HG03060 (cell line): Measurements from ENCODE around the gene ZDHHC11.
"Not testable (repeated sequence)": the region's sequence is repeated elsewhere in the genome, so short reads cannot be mapped to it uniquely, and the experiment has no call there.

ENCODE experiments used
- ATAC-seq: cut with Tn5 transposase; IDR thresholded peaks from one replicate; pipeline ENCODE4 v1.9.1; 2021; ENCODE audit warnings: low read depth, moderate number of reproducible peaks; ENCODE audit not compliant: unreplicated experiment

ZDHHC11 gene

DNA sequence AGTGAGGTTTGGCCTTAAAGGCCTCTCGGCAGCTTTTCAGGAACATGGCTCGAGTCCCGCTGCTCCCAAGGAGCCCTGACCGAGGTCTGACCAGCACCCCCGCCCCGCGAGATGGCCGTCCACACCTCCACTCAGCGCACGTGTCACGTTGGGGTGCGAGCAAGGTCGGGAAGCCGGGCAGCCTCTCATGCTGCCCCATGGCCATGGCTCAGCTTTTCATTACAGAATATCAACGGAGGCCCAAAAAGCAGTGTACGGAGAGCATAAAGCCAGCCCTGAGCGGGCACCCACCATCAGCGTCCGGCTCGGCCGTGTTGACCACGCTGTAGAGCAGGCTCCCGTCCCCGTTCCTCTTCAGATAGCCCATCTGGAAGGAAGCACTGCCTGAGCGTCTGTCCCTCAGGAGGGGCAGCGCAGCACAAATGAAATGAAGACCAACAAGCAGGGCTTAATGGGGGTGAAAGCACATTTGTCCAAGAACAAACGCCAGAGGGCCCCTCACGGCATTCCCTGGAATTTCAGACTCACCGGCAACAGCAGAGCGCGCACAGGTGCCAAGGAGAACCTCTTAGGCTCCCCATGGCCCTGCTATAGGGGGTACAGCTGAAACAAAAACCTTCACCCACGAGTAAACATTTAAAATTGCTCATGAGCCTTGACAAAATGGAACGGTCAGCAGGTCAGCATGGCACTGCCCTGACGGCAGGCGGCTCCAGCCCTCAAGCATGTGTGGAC lies 30.2 kb upstream of the ZDHHC11 start:
- no peak for ATAC-seq

GRCh38 chr5:878677-879076 lies 27.9 kb upstream of the ZDHHC11 start:
- ATAC-seq, result not testable (repeated sequence)

GRCh38 chr5:878125-878524 lies 27.3 kb upstream of the ZDHHC11 start:
- no peak for ATAC-seq

GRCh38 chr5:876398-877365 lies 25.9 kb upstream of the ZDHHC11 start:
- no peak for ATAC-seq

DNA sequence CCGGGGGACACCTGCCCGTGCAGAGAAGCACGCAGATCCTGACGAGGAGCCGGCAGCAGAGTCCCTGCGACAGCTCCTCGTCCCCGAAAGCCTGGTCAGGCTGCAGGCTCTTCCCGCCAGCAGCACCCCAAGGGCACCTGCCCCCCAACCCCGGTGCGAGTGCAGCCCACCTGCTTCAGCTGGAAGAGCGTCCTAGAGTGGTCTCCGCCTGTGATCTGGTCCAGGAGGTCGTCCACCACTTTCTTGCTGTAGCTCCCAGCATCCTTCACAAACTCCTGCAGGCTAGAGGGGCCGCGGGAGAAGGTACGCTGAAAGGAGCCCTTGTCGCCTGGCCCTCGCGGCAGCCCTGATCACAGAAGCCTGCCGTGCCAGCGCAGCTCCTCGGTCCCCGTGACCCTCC lies 25.1 kb upstream of the ZDHHC11 start:
- no peak for ATAC-seq

GRCh38 chr5:873328-873727 lies 22.5 kb upstream of the ZDHHC11 start:
- ATAC-seq, result no peak

DNA sequence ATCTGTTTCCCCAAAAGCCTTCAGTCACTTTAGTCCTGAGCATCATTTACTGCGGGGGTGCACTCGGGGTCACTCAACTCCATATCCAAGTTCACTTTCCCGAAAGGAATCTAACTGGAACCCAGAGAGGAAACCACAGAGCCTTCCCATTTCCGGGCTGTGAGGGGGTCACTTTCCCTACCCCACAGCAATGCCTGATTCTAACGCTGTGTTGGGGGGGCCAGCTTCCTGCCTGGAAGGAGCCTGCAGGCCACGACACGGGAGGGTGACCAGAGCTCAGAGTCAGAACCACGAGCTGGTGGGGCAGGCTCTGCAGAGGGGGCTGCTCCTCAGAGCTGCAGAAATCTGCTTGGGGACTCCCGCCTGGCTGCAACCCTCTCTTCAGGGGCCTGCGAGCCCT lies 21.5 kb upstream of the ZDHHC11 start:
- no peak for ATAC-seq

DNA sequence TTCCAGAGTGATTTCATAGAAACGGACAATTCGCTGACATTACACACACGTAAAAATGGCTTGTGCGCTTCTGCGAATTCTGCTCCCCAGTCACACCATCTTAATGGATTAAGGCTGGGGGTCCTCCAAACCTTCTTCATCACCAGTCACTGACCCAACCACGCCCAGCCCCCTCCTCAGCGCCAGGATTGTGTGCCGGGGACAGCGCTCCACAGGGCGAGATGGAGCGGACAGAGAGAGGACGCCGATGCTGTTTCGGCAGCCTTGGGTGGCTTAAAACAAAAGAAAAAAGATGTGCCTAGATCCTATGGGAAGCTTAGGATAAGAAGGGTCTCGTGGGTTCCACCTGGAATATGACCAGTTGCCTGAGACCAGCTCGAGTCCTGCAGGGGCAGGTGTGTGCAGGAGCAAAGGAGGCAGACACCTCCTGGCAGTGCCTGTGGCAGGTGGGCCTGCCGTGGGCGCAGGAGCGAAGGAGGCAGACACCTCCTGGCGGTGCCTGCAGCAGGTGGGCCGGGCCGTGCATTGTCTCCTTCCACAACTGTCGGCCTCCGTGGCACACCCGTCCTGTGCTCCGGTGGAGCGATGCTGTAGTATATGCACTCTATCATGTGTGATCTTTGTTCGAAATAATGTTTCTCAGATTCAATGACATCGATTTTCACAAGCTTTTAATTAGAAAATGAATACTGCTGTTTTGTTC lies 21.0 kb upstream of the ZDHHC11 start:
- no peak for ATAC-seq

DNA sequence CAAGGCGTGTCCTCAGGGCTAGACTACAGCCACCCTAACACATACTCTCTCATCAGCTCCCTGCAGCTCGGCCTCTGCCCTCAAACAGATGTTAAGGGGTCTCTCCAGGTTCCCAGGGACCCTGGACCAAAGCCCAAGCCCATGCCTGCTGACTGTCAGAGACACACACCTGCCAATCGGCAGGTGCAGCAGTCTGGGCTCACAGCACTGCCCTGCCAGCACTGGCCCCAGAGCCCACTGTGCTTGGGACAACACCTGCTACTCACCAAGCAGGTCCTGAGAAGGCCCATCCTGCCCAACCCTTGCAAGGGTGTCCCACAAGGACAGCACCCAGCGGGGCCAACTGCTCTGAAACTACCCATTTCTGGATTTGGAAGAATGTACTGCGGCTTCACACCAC lies 20.2 kb upstream of the ZDHHC11 start:
- ATAC-seq, result no peak

GRCh38 chr5:868428-869135 lies 17.8 kb upstream of the ZDHHC11 start:
- no peak for ATAC-seq

DNA sequence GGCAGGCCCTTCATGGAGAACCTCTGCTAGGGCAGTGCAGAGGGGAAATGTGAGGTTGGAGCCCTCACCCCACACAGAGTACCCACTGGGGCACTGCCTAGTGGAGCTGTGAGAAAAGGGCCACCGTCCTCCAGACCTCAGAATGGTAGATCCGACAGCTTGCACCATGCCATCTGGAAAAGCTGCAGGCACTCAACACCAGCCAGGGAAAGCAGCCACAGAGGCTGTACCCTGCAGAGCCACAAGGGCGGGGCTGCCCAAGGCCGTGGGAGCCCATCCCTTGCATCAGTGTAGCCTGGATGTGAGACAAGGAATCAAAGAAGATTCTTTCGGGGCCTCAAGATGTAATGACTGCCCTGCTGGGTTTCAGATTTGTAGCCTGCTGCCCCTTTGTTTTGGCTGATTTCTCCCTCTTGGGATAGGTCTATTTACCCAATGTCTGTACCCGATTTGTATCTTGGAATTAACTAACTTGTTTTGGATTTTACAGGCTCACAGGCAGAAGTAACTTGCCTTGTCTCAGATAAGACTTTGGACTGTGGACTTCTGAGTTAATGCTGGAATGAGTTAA lies 16.6 kb upstream of the ZDHHC11 start:
- ATAC-seq, result no peak

GRCh38 chr5:865771-866170 lies 15.0 kb upstream of the ZDHHC11 start:
- no peak for ATAC-seq

- no peak for ATAC-seq
Measured at GRCh38 chr5:865168-865521, 14.4 kb upstream of the ZDHHC11 start.

DNA sequence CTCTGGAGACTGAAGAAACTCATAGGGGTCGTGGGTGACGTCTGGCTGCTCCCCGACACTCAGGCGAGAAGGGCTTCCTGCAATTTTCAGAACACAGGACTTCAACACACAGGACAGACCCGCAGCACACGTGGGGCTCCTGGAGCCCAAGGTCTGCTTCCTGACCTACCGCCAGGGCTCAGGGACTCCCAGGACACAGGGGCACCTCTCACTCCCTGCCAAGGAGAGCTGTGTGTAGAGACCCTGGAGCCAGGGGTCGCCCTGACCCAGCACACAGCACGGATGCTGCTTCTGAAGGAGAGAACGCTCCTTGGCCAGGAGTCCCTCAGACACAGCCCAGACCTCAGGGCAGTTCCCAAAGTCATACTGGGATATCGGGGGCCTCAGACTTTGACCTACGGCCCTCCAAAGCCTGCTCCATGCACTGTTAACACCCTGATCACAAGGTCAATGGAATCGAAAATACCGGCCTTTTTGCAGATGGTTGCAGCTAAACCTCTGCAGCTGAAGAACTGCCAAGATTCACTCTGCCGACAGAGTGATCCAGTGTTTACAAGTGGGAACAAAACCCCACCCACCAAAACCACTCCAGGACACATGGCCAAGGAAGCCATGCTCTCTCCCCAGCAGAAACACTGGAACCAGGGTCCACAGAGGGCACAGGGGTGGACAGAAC lies 13.8 kb upstream of the ZDHHC11 start:
- ATAC-seq, result no peak

DNA sequence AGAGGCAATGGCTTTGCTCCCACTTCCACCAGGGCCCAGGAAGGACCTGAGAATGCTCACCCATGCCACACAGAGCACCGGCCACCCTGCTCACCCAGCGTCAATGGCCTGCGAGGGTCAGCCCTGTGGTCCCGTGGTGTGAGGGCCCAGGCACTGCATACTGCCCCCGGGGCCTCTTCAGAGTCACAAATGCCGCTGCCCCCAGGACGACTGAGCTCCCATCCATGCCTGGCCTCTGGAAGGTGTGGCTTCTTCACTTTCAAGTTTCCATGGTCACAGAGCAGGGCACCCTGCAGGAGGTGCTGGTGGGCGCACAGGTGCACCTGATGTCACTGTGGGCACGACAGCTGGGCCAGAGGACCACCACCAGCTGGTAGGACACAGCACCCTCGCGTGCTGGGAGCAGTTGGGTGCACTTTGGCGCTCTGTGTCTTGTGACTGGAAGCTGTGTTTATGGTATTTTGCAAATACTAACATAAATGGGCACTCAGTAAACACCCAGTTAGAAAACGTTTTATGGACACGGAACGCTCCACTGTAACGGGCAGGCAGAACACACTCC lies 12.5 kb upstream of the ZDHHC11 start:
- no peak for ATAC-seq

- no peak for ATAC-seq
Measured at GRCh38 chr5:862367-863243, 11.8 kb upstream of the ZDHHC11 start.

DNA sequence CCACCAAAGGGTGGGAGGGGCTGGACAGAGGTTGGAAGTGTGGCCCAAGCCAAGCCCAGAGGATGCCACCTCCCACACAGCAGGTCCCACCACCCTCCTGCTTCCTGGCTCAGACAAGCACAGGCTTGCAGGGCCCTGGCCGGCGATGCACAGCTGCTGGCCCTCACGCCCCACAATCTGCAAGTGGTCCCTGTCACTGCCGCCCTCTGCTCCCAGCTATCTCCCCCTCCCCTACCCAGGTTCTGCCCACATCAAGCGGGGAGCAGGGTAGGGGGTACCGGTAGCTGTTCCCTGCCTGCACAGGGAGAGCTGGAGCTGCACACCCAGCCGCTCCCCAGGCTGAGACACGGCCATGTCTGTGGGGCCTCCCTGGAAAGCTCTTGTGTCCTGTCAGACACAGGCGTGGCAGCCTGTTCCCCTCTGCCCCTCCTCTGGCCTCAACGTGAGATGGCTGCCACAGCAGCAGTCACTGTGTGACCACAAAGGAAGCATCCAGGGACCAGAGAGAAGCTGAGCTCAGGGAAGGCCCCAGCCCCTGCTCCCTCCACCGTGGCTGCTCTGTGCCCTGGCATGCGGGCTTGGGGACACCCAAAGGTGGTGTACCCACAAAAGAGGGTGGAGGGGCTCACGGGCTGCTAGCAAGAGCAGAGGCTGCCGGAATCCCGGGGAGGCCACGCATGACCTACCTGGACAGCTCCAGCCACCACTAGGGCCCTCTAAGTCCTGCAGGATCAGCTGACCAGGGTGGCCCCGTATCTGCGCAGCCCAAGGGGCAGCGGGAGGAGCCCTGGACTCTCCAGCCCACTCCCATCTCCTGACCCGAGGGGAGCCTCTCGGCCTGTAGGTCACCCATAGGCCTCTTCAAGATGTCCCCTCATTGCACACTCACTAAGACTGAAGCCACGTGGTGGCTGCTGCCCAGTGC lies 10.9 kb upstream of the ZDHHC11 start:
- ATAC-seq, result no peak
